Neural progenitor cell (in vitro differentiated cells): Measurements from ENCODE around the gene GMDS. TPM values are rescaled to one million over a fixed set of nuclear protein-coding genes. Genes with fewer than 3 reads are reported as not detected.

ENCODE experiments used
- DNase-seq: peaks from one replicate; pipeline ENCODE4 v3.0.0-alpha.2; 2016; ENCODE audit warnings: low spot score
- H2AFZ ChIP-seq: fragments of 200-600 bp; sonication (generic); replicated peaks from 2 replicates; pipeline ENCODE4 v1.6.1; 2016; ENCODE audit warnings: antibody characterized with exemption
- H3F3A ChIP-seq: fragments of 200-600 bp; sonication (generic); 2 replicates; pipeline ENCODE4 v1.6.1; 2016; ENCODE audit warnings: antibody characterized with exemption, low read depth
- H3K27ac ChIP-seq: fragments of 200-600 bp; sonication (generic); 2 replicates; pipeline ENCODE4 v1.5.1; 2016; ENCODE audit warnings: mild to moderate bottlenecking
- H3K27me3 ChIP-seq: fragments of 200-600 bp; sonication (generic); 2 replicates; pipeline ENCODE4 v1.6.1; 2016; ENCODE audit warnings: mild to moderate bottlenecking, moderate library complexity
- H3K36me3 ChIP-seq: fragments of 200-600 bp; sonication (generic); 2 replicates; pipeline ENCODE4 v1.5.1; 2016
- H3K4me1 ChIP-seq: fragments of 200-600 bp; sonication (generic); 2 replicates; pipeline ENCODE4 v1.6.1; 2016; ENCODE audit warnings: mixed run types
- H3K4me2 ChIP-seq: fragments of 200-600 bp; sonication (generic); 2 replicates; pipeline ENCODE4 v1.6.1; 2016
- H3K4me3 ChIP-seq: fragments of 200-600 bp; sonication (generic); 2 replicates; pipeline ENCODE4 v1.5.1; 2016
- H3K79me2 ChIP-seq: fragments of 200-600 bp; sonication (generic); 2 replicates; pipeline ENCODE4 v1.6.1; 2016; ENCODE audit warnings: low read depth
- H3K9ac ChIP-seq: fragments of 200-600 bp; sonication (generic); 2 replicates; pipeline ENCODE4 v1.6.1; 2016
- H3K9me3 ChIP-seq: fragments of 200-600 bp; sonication (generic); 2 replicates; pipeline ENCODE4 v1.5.1; 2016; ENCODE audit warnings: low read depth
- H4K20me1 ChIP-seq: fragments of 200-600 bp; sonication (generic); 2 replicates; pipeline ENCODE4 v1.6.1; 2016; ENCODE audit warnings: low read depth
- H3K27ac Mint-ChIP-seq: 3 replicates; pipeline ENCODE4 v1.8.0; 2021; ENCODE audit warnings: mixed read lengths
- H3K27me3 Mint-ChIP-seq: 2 replicates; pipeline ENCODE4 v1.8.0; 2022; ENCODE audit warnings: low read depth, mild to moderate bottlenecking, inconsistent platforms, moderate library complexity, mixed read lengths; ENCODE audit not compliant: insufficient read depth
- H3K36me3 Mint-ChIP-seq: 3 replicates; pipeline ENCODE4 v1.8.0; 2021; ENCODE audit warnings: mixed read lengths
- H3K4me1 Mint-ChIP-seq: 3 replicates; pipeline ENCODE4 v1.8.0; 2021; ENCODE audit warnings: mixed read lengths
- H3K4me3 Mint-ChIP-seq: 3 replicates; pipeline ENCODE4 v1.8.0; 2021; ENCODE audit warnings: mild to moderate bottlenecking, moderate library complexity, mixed read lengths
- H3K9me3 Mint-ChIP-seq: 3 replicates; pipeline ENCODE4 v1.8.0; 2020; ENCODE audit warnings: mixed read lengths
- EZH2 ChIP-seq: fragments of 200-600 bp; sonication (generic); IDR thresholded peaks from 2 replicates; pipeline ENCODE4 v1.6.1; 2017; ENCODE audit warnings: antibody characterized with exemption, mild to moderate bottlenecking, moderate library complexity
- EZH2phosphoT487 ChIP-seq: fragments of 200-600 bp; sonication (generic); IDR thresholded peaks from 2 replicates; pipeline ENCODE4 v1.6.1; 2017; ENCODE audit warnings: antibody characterized with exemption
- total RNA-seq: library from RNA; depleted of rRNA; stranded (reverse); fragments of >200 nt; gene quantifications from 2 replicates; pipeline ENCODE4 v1.2.3, GENCODE V29; 2015; ENCODE audit warnings: low replicate concordance
- TF ChIP-seq, protein P1 (sequence below): fragments of 200-600 bp; sonication (generic); IDR thresholded peaks from 2 replicates; pipeline ENCODE4 v1.5.1; 2017; ENCODE audit warnings: antibody characterized with exemption, mild to moderate bottlenecking

Gene GMDS
- total RNA-seq, 1 donor from 2014 or later: 22.6 TPM

DNA sequence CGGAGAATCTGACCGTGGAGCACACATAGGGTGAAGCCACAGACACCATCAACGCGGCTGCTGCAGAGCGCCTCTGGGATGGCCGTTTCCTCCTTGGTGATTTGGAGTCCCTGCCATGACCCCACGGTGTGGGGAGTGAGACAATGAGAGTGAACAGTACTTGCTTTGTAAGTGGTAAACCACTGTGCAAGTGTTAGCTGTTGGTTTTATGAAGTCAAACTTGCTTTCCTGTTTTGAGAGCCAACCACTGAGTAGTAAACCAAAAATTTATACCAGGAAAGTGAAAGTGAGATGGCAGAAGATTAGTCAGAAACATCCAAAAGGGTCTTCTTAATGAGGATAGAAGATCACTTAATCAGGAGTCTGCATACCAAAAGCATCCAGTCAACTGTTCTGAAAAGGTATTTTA lies 475.0 kb downstream of the GMDS start:
- peaks cover 8% of the 10 kb centered on the region for H3F3A ChIP-seq
- no peak overlapping the region for H3K4me2 ChIP-seq
- Mint-ChIP-seq H3K9me3 (no peaks in the 10 kb centered on the region), H3K27ac (no peak overlapping the region), H3K27me3 (peaks cover 3% of the 10 kb centered on the region), H3K4me3 (no peak overlapping the region), H3K36me3 (peaks cover 2% of the 10 kb centered on the region), H3K4me1 (peaks cover 34% of the 10 kb centered on the region)
- H3K4me3 ChIP-seq: no peak overlapping the region
- no peak for DNase-seq
- H2AFZ ChIP-seq: no peak overlapping the region
- H3K27me3 ChIP-seq: no peaks in the 10 kb centered on the region
- H4K20me1 ChIP-seq: no peaks in the 10 kb centered on the region
- H3K79me2 ChIP-seq: no peaks in the 10 kb centered on the region
- no peak overlapping the region for H3K9ac ChIP-seq
- H3K36me3 ChIP-seq: no peaks in the 10 kb centered on the region
- H3K4me1 ChIP-seq: peaks cover 16% of the 10 kb centered on the region
- TF ChIP-seq, protein P1, sequence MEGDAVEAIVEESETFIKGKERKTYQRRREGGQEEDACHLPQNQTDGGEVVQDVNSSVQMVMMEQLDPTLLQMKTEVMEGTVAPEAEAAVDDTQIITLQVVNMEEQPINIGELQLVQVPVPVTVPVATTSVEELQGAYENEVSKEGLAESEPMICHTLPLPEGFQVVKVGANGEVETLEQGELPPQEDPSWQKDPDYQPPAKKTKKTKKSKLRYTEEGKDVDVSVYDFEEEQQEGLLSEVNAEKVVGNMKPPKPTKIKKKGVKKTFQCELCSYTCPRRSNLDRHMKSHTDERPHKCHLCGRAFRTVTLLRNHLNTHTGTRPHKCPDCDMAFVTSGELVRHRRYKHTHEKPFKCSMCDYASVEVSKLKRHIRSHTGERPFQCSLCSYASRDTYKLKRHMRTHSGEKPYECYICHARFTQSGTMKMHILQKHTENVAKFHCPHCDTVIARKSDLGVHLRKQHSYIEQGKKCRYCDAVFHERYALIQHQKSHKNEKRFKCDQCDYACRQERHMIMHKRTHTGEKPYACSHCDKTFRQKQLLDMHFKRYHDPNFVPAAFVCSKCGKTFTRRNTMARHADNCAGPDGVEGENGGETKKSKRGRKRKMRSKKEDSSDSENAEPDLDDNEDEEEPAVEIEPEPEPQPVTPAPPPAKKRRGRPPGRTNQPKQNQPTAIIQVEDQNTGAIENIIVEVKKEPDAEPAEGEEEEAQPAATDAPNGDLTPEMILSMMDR: no peak
- TF ChIP-seq EZH2 (no peak), EZH2phosphoT487 (no peak)
- H3K27ac ChIP-seq: no peak overlapping the region
- H3K9me3 ChIP-seq: no peaks in the 10 kb centered on the region

DNA sequence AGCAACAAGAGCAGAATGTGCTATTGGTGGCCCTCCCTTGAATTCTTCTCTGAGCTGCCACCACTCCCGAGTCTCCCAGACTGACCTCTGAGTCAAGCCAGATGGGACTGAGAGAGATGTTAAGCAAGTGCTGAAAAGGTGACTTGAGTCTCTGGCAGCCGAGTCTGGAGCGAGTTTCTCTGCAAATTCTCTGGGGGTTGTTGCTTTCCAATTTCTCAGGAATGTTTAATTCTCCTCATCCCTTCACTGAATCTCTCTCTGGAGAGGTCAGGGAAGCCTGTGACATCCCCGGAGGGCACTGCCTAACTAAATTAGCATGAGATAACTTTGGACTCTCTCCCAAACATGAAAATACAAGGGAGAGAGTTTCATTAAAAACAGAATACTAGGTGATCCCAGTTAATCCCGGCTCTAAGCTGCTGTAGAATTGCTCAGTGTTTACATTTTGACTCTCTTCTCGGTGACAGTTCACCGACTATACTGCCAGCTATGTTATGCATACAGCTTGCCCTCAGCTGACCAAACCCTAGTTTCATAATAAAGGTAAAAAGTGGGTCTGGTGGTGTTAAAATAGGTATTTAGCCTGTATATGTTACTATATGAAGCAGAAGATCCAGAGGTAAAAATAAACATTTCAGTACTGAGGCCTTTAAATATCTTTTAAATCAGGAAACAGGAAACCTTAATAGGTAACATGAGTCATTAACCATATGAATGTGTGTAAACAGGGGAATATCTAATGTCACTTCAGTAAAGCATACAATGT lies 477.7 kb downstream of the GMDS start:
- no peaks in the 10 kb centered on the region for H3K9me3 ChIP-seq
- no peak overlapping the region for H3K27ac ChIP-seq
- H2AFZ ChIP-seq: no peak overlapping the region
- Mint-ChIP-seq H3K27me3 (peaks cover 3% of the 10 kb centered on the region), H3K9me3 (no peaks in the 10 kb centered on the region), H3K4me1 (peaks cover 28% of the 10 kb centered on the region), H3K4me3 (no peak overlapping the region), H3K36me3 (no peaks in the 10 kb centered on the region), H3K27ac (no peak overlapping the region)
- no peaks in the 10 kb centered on the region for H3K27me3 ChIP-seq
- H3K9ac ChIP-seq: no peak overlapping the region
- peaks cover 8% of the 10 kb centered on the region for H3F3A ChIP-seq
- no peaks in the 10 kb centered on the region for H3K79me2 ChIP-seq
- no peak overlapping the region for H3K4me2 ChIP-seq
- no peak for DNase-seq
- peaks cover 16% of the 10 kb centered on the region for H3K4me1 ChIP-seq
- H3K4me3 ChIP-seq: no peak overlapping the region
- no peaks in the 10 kb centered on the region for H3K36me3 ChIP-seq
- no peak for TF ChIP-seq EZH2
- TF ChIP-seq, protein P1: no peak
- no peak for TF ChIP-seq EZH2phosphoT487
- H4K20me1 ChIP-seq: no peaks in the 10 kb centered on the region

DNA sequence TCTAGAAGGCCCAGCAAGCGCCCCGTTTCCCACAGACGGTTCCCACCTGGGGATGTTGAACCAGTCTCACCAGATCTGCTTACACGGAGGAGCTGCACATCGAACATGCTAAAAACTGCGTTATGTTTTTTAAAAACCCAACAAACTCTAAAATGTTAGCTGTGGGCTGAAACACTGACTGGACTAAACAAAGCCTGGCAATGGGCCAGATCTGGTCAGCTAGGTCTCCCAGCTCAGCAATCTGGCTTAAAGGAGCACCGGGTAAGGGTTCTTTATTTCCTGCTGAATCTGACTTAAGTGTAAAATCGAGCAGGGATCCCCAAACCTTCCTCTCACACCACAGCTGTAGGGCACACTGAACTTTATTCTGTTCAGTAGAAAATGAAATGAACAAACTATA lies 478.8 kb downstream of the GMDS start:
- no peaks in the 10 kb centered on the region for H3K9me3 Mint-ChIP-seq
- no peak overlapping the region for H3K4me3 Mint-ChIP-seq
- no peak for DNase-seq
- Histone ChIP-seq H3K9ac (no peak overlapping the region), H3K27me3 (no peaks in the 10 kb centered on the region), H3K4me3 (no peak overlapping the region), H3K27ac (no peak overlapping the region), H4K20me1 (no peaks in the 10 kb centered on the region), H3K36me3 (no peaks in the 10 kb centered on the region), H3F3A (peaks cover 8% of the 10 kb centered on the region), H3K4me1 (peaks cover 16% of the 10 kb centered on the region), H3K4me2 (no peak overlapping the region), H3K79me2 (no peaks in the 10 kb centered on the region), H2AFZ (no peak overlapping the region), H3K9me3 (no peaks in the 10 kb centered on the region)
- H3K27me3 Mint-ChIP-seq: peaks cover 3% of the 10 kb centered on the region
- H3K27ac Mint-ChIP-seq: no peak overlapping the region
- peaks cover 27% of the 10 kb centered on the region for H3K4me1 Mint-ChIP-seq
- H3K36me3 Mint-ChIP-seq: no peaks in the 10 kb centered on the region
- TF ChIP-seq, protein P1: no peak
- no peak for TF ChIP-seq EZH2phosphoT487
